PFSK-1 (cell line): ENCODE measurements around the gene PHYHIPL.

Experiments used
- FOXP2 ChIP-seq: optimal IDR thresholded peaks from 2 replicates; pipeline ENCODE3; 2011; ENCODE audit warnings: borderline replicate concordance, control low read depth, inconsistent platforms; ENCODE audit not compliant: insufficient read depth; ENCODE audit errors: extremely low read length, extremely low read depth
- POLR2AphosphoS5 ChIP-seq: IDR thresholded peaks from 2 replicates; pipeline ENCODE4 v1.6.1; 2012; ENCODE audit warnings: low read depth, mild to moderate bottlenecking, control low read depth, low read length, moderate library complexity
- REST ChIP-seq, 2 experiments: IDR thresholded peaks; 2 replicates each; pipeline versions ENCODE4 v1.6.1 to v1.8.0; 2011 to 2012; ENCODE audit warnings: low read depth in 2 of 2, low read length in 2 of 2, control low read depth in 1 of 2, inconsistent platforms in 1 of 2, mild to moderate bottlenecking in 1 of 2, moderate library complexity in 1 of 2; ENCODE audit not compliant: insufficient read depth in 1 of 2
- SIN3A ChIP-seq: IDR thresholded peaks from 2 replicates; pipeline ENCODE4 v1.6.1; 2012; ENCODE audit warnings: mild to moderate bottlenecking, low read length, moderate library complexity, borderline replicate concordance; ENCODE audit not compliant: insufficient read depth
- TAF1 ChIP-seq: IDR thresholded peaks from 2 replicates; pipeline ENCODE4 v1.6.1; 2012; ENCODE audit warnings: low read length, control low read depth, borderline replicate concordance; ENCODE audit not compliant: insufficient read depth

The PHYHIPL gene

GRCh38 chr10:59173414-59173813, 3.0 kb upstream of the PHYHIPL start:
- TF ChIP-seq POLR2AphosphoS5 (no peak), FOXP2 (no peak), TAF1 (no peak), SIN3A (no peak), REST (IDR thresholded peaks at IDR 0.05; ENCODE audit: insufficient read depth in 1 of 2, low read depth in 2 of 2, low read length in 2 of 2) (no peak)

GRCh38 chr10:59175538-59176240, 754 bp upstream of the PHYHIPL start:
- TF ChIP-seq REST (IDR thresholded peaks at IDR 0.05; ENCODE audit: insufficient read depth in 1 of 2, low read depth in 2 of 2, low read length in 2 of 2) (no peak), FOXP2 (no peak), TAF1 (peak; percentile 55; the same call in 1 of the 2 replicates), POLR2AphosphoS5 (peak; percentile 24; the same call in 1 of the 2 replicates), SIN3A (peak; percentile 93; the same call in 1 of the 2 replicates)

GRCh38 chr10:59177031-59177797, 771 bp downstream of the PHYHIPL start:
- TF ChIP-seq SIN3A, result peak; percentile 98; the same call in 1 of the 2 replicates
- TF ChIP-seq REST (IDR thresholded peaks at IDR 0.05; ENCODE audit: insufficient read depth in 1 of 2, low read depth in 2 of 2, low read length in 2 of 2), result peak; percentile 92 to 97
- TF ChIP-seq POLR2AphosphoS5, result peak; percentile 43; the same call in 1 of the 2 replicates
- TF ChIP-seq TAF1, result no peak

GRCh38 chr10:59177836-59178235, 1.4 kb downstream of the PHYHIPL start:
- TF ChIP-seq POLR2AphosphoS5 (no peak), SIN3A (no peak), TAF1 (no peak), REST (IDR thresholded peaks at IDR 0.05; ENCODE audit: insufficient read depth in 1 of 2, low read depth in 2 of 2, low read length in 2 of 2) (no peak), FOXP2 (no peak)

- no peak for TF ChIP-seq FOXP2
- no peak for TF ChIP-seq SIN3A
- TF ChIP-seq REST (IDR thresholded peaks at IDR 0.05; ENCODE audit: insufficient read depth in 1 of 2, low read depth in 2 of 2, low read length in 2 of 2), result no peak
- no peak for TF ChIP-seq TAF1
- no peak for TF ChIP-seq POLR2AphosphoS5
Measured at GRCh38 chr10:59179068-59179467, 2.6 kb downstream of the PHYHIPL start.
